ENCODE data around the gene GALM.

Gene GALM

GRCh38 chr2:38765551-38765950 is 99.6 kb downstream of the GALM start:
- no peak for DNase-seq (ENCODE audit: low read depth in 2 of 2)

GRCh38 chr2:38771632-38772031 is 105.7 kb downstream of the GALM start:
- no peak for DNase-seq (ENCODE audit: low read depth in 2 of 2)

GRCh38 chr2:38775097-38775920 is 109.4 kb downstream of the GALM start:
- DNase-seq (ENCODE audit: low read depth in 2 of 2) = no peak

GRCh38 chr2:38775921-38776225 is 110.0 kb downstream of the GALM start:
- DNase-seq (ENCODE audit: low read depth in 2 of 2) = no peak

- no peak for DNase-seq (ENCODE audit: low read depth in 2 of 2)
Observed at GRCh38 chr2:38776531-38776930, 110.6 kb downstream of the GALM start.

- DNase-seq (ENCODE audit: low read depth in 2 of 2) = no peak
Observed at GRCh38 chr2:38778687-38779082, 112.8 kb downstream of the GALM start.

GRCh38 chr2:38783586-38783985 is 117.7 kb downstream of the GALM start:
- DNase-seq (ENCODE audit: low read depth in 2 of 2) = no peak
